OCI-LY7 (cell line): Measurements from ENCODE around the gene KANK2. TPM values are rescaled to one million over a fixed set of nuclear protein-coding genes. Genes with fewer than 3 reads are reported as not detected.

Experiments
- BruUV-seq: library from RNA; stranded (reverse); fragments of 400-500 nt; replicated peaks from 2 replicates; lab custom pipeline; 2021; lab: Mats Ljungman, UMichigan
- CTCF ChIA-PET: fragments of 300-600 bp; sonication (Branson Sonifier 250); formaldehyde crosslinking; loops from one replicate; lab custom pipeline; 2022; ENCODE audit warnings: antibody characterized with exemption; ENCODE audit not compliant: unreplicated experiment; lab: Charles Lee
- POLR2A ChIA-PET: fragments of 300-600 bp; sonication (Branson Sonifier 250); formaldehyde crosslinking; loops from one replicate; lab custom pipeline; 2022; ENCODE audit warnings: antibody characterized with exemption; lab: Charles Lee
- DNase-seq: peaks from one replicate; pipeline ENCODE4 v3.0.0-alpha.2; 2015; ENCODE audit warnings: low spot score
- H2AFZ ChIP-seq: fragments of 200-600 bp; sonication (generic), shearing (Covaris generic); 2 replicates; pipeline ENCODE4 v1.6.1; 2014; ENCODE audit warnings: mild to moderate bottlenecking, antibody characterized with exemption, low read length, moderate library complexity
- H3K27ac ChIP-seq: fragments of 200-600 bp; sonication (generic); 2 replicates; pipeline ENCODE4 v1.5.1; 2014; ENCODE audit warnings: mixed run types, low read depth, mild to moderate bottlenecking, moderate library complexity, low read length, inconsistent platforms; ENCODE audit not compliant: poor library complexity, severe bottlenecking
- H3K36me3 ChIP-seq: fragments of 200-600 bp; sonication (generic); 2 replicates; pipeline ENCODE4 v1.6.1; 2014; ENCODE audit warnings: mild to moderate bottlenecking, antibody characterized with exemption, low read length, moderate library complexity, mixed read lengths; ENCODE audit not compliant: insufficient read depth
- H3K4me1 ChIP-seq: fragments of 200-600 bp; sonication (generic); 2 replicates; pipeline ENCODE4 v1.5.1; 2014; ENCODE audit warnings: mild to moderate bottlenecking, low read length; ENCODE audit not compliant: insufficient read depth, poor library complexity, severe bottlenecking
- H3K4me2 ChIP-seq: fragments of 200-600 bp; sonication (generic); 2 replicates; pipeline ENCODE4 v1.6.1; 2014; ENCODE audit warnings: mild to moderate bottlenecking, low read length
- H3K4me3 ChIP-seq: fragments of 200-600 bp; sonication (generic); 2 replicates; pipeline ENCODE4 v1.5.1; 2014; ENCODE audit warnings: mild to moderate bottlenecking, low read depth, low read length; ENCODE audit not compliant: poor library complexity, severe bottlenecking
- H3K79me2 ChIP-seq: fragments of 200-600 bp; sonication (generic); 2 replicates; pipeline ENCODE4 v1.6.1; 2016; ENCODE audit warnings: low read depth, mild to moderate bottlenecking, low read length, moderate library complexity, mixed read lengths; ENCODE audit not compliant: insufficient read depth
- H3K9me2 ChIP-seq: fragments of 200-600 bp; sonication (generic); 2 replicates; pipeline ENCODE4 v1.6.1; 2016; ENCODE audit warnings: mild to moderate bottlenecking, low read length, mixed read lengths; ENCODE audit not compliant: insufficient read depth
- H3K9me3 ChIP-seq: fragments of 200-600 bp; sonication (generic); 2 replicates; pipeline ENCODE4 v1.6.1; 2014; ENCODE audit warnings: mild to moderate bottlenecking, mixed run types, low read length, mixed read lengths
- H4K20me1 ChIP-seq: fragments of 200-600 bp; sonication (generic); 2 replicates; pipeline ENCODE4 v1.6.1; 2014; ENCODE audit warnings: mild to moderate bottlenecking, antibody characterized with exemption, low read length, moderate library complexity, mixed read lengths; ENCODE audit not compliant: insufficient read depth
- EZH2phosphoT487 ChIP-seq: fragments of 200-600 bp; sonication (generic); IDR thresholded peaks from 2 replicates; pipeline ENCODE4 v1.6.1; 2018; ENCODE audit warnings: low read depth, borderline replicate concordance, mild to moderate bottlenecking, mixed run types, antibody characterized with exemption, low read length, moderate library complexity, mixed read lengths
- intact Hi-C: fragments of 100-400 bp; cut with micrococcal nuclease; formaldehyde crosslinking; loops from one replicate; pipeline ENCODE4 v1.10.0; 2022; ENCODE audit not compliant: unreplicated experiment
- total RNA-seq, 2 experiments: library from RNA; depleted of rRNA in 1 of 2; stranded (reverse); fragments of >200 nt in 1 of 2; shearing (Covaris generic) in 1 of 2; gene quantifications; 2 replicates each; pipeline ENCODE4 v1.2.3, GENCODE V29; 2014 to 2022
- TF ChIP-seq, protein P1 (sequence below): fragments of 200-600 bp; sonication (generic); conservative IDR thresholded peaks from 2 replicates; pipeline ENCODE4 v1.5.1; 2014; ENCODE audit warnings: mild to moderate bottlenecking, antibody characterized with exemption, low read length, moderate library complexity, mixed read lengths

The KANK2 gene
- total RNA-seq, 2 experiments from 2014 or later, result 174 to 186 TPM

DNA sequence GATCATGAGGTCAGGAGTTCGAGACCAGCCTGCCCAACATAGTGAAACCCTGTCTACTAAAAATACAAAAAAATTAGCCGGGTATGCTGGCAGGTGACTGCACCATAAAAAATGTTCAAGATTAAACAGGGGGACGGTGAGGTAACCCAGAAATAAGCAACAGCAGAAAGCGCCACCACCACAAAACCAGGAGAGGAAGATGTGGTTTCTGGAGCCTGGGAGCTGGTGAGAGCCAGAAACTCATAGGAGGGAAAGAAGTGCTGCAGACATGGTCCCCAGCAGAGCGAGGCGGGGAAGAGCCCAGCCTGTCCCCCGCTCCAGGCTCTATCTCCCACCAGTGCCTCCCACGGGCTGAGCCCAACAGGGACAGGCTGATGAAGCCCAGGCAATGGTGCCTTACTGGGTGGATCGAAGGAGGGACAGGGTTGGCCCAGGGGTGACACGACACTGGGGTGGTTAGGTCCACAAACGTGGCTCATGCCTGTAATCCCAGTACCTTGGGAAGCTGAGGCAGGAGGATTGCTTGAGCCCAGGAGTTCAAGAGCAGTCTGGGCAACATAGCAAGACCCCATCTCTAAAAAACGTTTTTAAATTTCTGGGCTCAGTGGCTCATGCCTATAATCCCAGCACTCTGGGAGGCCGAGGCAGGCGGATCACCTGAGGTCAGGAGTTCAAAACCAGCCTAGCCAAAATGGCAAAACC lies 60.8 kb downstream of the KANK2 start:
- DNase-seq, result no peak
- ChIA-PET POLR2A (no interaction called here), CTCF (no interaction called here)
- H3K4me3 ChIP-seq, result no peak overlapping the region
- no peak overlapping the region for H3K27ac ChIP-seq
- H3K36me3 ChIP-seq, result peaks cover 27% of the 10 kb centered on the region
- H3K79me2 ChIP-seq, result no peaks in the 10 kb centered on the region
- intact Hi-C loops, result loop anchor here (1.0 kb wide), 1 partner anchor 67 kb away; no protein-coding TSS in a partner anchor
- peaks cover 15% of the 10 kb centered on the region for H3K4me1 ChIP-seq
- BruUV-seq, result no TSS peak
- TF ChIP-seq, protein P1, sequence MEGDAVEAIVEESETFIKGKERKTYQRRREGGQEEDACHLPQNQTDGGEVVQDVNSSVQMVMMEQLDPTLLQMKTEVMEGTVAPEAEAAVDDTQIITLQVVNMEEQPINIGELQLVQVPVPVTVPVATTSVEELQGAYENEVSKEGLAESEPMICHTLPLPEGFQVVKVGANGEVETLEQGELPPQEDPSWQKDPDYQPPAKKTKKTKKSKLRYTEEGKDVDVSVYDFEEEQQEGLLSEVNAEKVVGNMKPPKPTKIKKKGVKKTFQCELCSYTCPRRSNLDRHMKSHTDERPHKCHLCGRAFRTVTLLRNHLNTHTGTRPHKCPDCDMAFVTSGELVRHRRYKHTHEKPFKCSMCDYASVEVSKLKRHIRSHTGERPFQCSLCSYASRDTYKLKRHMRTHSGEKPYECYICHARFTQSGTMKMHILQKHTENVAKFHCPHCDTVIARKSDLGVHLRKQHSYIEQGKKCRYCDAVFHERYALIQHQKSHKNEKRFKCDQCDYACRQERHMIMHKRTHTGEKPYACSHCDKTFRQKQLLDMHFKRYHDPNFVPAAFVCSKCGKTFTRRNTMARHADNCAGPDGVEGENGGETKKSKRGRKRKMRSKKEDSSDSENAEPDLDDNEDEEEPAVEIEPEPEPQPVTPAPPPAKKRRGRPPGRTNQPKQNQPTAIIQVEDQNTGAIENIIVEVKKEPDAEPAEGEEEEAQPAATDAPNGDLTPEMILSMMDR, result no peak
- TF ChIP-seq EZH2phosphoT487, result no peak
- no peaks in the 10 kb centered on the region for H3K9me3 ChIP-seq
- no peaks in the 10 kb centered on the region for H4K20me1 ChIP-seq
- H3K9me2 ChIP-seq, result no peaks in the 10 kb centered on the region
- no peak overlapping the region for H2AFZ ChIP-seq
- no peak overlapping the region for H3K4me2 ChIP-seq

- H3K4me1 ChIP-seq, result no peaks in the 10 kb centered on the region
- POLR2A ChIA-PET, result no interaction called here
- no peak overlapping the region for H2AFZ ChIP-seq
- H3K4me3 ChIP-seq, result no peak overlapping the region
- intact Hi-C loops, result loop anchor here (2.0 kb wide), 1 partner anchor 195 kb away; no protein-coding TSS in a partner anchor
- no peak overlapping the region for H3K4me2 ChIP-seq
- H3K36me3 ChIP-seq, result peaks cover 76% of the 10 kb centered on the region
- no peak for TF ChIP-seq EZH2phosphoT487
- TF ChIP-seq, protein P1, result no peak
- no peak overlapping the region for H3K27ac ChIP-seq
- no peaks in the 10 kb centered on the region for H4K20me1 ChIP-seq
- 0 out of 2 replicates have a peak, but pooled peaks cover 1% of the 10 kb centered on the region for H3K79me2 ChIP-seq
- BruUV-seq, result no TSS peak
- CTCF ChIA-PET, result no interaction called here
- H3K9me2 ChIP-seq, result no peaks in the 10 kb centered on the region
- DNase-seq, result no peak
- no peaks in the 10 kb centered on the region for H3K9me3 ChIP-seq
Measured at GRCh38 chr19:11131471-11131870, 65.9 kb downstream of the KANK2 start.
